HG03039 (cell line): ENCODE results near the gene HOTAIR.

ENCODE experiments used
- ATAC-seq: cut with Tn5 transposase; IDR thresholded peaks from one replicate; pipeline ENCODE4 v1.9.1; 2021; ENCODE audit warnings: mild to moderate bottlenecking, moderate library complexity; ENCODE audit not compliant: unreplicated experiment

Gene HOTAIR

DNA sequence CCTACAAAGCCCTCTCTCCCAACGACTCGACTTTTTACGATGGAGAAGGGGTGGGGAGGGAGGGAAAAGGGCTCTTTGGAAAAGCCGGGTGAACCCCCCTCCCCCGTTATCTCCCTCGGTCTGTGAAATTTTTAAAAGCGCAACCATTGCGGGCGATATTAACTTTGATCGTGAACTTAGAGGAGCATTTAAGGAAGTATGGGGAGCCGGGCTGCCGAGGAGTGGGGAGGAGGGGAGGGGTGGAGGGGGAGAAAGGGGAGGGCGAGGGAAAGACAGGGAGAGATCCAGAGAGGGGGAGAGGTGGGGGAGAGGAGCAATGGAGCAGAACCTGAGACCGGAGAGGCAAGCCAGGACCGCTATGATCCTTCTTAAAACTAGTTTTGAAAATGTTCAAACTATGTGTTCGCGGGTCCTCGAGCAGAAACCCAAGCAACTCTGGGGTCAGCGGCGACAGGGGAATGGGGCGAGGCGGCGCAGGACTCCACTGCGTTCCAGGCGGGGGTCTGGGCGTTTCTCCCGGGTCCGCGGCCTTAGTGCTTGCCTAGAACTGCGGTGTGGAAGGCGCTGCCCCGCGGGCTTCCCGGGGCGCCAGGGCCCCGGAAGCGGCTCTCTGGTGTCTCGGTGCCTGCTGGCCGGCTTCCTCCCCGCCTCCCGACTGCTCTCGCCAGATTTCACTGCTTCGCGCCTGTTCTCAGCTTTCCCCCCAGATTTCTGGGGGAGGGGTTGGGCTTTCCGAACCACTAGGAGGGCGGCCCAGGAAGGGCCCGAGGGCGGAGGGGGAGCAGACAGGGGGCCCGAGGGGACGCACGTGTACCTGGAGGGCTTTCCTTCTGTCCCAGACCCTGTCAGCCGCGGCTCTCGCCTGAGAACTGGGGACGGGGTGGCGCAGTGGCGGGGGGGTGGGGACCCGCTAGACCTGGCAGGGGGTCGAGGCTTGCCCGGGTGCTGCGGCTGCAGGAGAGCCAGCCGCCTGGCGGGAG lies at the start of gene HOTAIR:
HOTAIR (minus strand) TSS at position 871 of the 980 bp plus-strand sequence.
- no peak for ATAC-seq

DNA sequence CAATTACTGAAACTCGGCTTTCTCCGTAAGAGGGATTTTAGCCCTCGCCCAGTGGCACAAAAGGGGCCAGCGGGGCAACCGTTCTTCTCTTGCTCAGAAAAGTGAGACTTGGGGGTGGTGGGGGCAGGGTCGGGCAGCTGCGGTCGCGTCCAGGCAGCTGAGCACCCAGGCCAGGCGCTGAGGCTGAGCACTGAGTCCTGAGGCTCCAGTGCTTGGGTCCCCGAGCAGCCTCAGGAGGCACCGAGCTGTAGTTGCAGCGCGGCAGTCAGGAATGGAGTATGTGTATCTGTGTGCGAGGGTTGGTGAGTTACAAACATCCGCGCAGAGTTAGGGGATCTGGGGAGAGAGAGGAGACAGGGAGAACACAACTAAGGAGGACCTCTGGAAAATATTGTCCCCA lies 49.4 kb upstream of the HOTAIR start:
- no peak for ATAC-seq

DNA sequence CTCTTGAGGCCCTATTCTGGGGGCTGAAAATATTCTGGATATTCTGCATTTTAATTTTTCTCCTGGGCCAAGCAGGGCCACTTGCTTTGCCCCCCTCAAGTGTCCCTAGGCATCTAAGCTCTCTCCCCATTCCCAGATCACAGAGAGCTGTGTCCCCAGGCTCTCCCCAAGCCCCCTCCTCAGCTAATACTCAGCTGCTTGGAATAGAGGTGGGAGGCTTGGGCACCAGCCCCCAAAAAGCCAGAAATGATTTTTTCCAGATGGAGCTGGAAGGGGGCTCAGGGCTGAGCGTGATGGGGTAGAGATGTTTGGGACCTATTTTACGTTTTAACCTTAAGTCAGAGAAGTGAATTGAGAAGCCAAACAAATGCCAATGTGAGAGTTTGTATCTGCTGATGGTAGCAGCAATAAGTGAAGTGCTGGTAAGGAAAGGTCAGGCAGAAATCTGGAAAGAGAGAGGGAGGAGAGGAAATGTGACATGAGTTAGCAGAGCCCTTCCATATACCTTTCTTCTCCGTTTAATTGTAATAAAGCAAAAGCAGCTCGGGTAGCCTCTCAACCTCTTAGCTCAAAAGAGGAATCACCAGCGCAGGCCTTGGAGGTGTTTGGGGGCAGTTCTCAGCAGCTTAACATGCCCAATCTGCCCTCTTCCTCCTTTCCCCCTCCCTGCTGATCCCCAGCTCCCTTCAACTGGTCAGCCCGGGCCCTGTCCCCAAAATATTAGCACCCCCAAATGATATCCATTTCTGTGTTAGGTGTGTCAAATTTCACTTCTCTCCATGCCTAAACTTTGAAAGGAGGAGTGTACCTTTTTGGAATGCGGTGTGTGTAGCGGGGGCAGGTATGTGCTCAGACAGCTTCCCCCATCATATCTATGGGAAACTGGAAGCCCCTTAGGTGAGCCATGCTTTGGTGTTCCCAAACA lies 48.5 kb upstream of the HOTAIR start:
- ATAC-seq: no peak

DNA sequence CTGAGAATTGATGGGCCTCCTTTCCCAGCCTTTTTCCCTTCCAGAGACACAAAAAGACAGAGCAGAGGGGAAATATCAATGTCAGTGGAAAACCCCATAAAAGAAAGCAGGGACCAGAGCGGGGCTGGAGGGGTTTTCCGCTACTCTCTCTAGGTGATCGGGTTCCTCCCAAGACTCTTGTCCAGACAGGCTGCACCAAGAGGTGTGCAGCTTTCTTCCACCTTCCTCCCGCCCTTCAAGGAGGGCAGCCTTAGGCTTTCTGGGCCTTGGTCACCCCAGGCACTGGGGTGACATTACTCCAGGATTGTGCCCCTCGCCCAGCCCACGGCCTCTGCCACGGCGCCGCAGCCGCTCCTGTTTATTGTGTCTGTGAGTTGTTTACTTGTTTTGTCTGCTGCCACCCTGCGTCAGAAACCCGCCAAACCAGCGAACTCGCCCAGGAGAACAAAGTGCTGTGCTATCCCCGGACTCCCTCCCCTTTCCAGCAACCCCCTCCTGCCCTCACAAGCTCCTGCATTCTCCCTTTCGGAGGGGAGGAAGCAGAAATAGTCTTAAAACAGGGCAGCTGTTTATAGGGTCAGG lies 46.8 kb upstream of the HOTAIR start:
- no peak for ATAC-seq

DNA sequence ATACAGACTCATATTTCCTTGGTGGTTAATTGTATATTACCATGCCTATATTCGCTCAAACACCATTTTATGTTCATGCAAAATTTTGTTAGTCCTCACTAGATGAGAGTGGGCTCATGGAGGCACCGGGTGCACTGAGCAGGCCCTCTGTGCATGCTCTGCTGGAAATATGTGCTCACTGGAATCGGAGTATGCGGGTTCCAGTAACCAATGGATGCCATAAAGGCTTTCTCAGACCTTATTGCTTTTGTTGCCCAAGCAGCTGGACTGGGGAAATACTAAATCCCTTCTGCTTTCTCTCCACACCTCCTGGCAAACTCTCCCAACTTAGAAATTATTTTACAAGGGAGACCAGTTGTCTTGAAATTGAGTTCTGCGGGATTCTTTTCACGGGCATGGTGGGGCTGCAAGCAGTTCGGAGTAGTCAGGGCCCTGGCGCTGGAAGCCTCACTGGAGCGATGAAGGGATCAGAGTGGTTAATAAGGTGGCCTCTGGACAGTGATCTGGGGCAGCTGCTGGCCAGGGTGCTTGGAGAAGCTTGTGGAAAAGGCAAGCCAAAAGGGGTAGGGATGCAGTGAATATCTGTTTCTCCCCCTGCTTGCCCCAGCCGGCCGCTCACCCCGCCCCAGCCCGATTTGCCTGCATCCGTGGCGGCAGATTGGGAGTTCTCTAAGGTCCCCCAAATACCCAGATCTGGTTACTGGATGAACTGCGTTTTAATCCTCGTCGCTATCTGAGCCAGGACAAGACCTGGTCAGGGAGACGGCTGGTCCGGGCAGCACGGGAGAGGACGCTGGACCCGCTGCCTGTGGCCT lies 46.0 kb upstream of the HOTAIR start:
- no peak for ATAC-seq

DNA sequence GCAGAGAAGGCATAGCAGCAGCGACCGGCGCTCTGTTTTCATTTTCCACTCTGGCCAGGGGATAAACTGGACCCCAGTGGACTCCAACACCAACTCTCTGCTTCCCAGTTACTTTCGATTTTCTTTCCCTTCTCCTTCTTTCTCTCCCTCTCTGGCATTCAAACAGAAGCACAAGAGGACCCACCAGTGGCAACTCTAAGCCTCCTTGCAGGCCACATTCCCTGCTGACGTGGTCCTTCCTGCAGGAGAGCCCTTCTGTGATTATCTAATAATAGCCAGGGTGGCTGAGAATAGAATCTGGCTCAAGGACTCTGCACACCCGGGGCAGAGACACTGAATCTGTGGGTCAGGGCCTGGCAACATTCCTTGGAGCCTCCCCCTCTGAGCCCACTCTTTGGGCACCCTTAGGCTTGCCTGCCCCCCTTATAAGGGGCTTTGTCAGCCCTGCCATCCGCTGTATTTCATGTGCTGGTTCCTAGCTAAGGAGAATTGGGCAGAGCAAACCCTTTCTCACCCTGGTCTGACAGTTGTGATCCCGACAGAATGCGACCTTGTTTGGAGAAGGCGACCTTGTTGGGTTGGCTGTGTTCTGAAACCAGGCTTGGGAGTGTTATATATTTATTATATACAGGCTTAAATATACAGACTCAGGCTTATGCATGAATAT lies 45.3 kb upstream of the HOTAIR start:
- ATAC-seq: no peak

DNA sequence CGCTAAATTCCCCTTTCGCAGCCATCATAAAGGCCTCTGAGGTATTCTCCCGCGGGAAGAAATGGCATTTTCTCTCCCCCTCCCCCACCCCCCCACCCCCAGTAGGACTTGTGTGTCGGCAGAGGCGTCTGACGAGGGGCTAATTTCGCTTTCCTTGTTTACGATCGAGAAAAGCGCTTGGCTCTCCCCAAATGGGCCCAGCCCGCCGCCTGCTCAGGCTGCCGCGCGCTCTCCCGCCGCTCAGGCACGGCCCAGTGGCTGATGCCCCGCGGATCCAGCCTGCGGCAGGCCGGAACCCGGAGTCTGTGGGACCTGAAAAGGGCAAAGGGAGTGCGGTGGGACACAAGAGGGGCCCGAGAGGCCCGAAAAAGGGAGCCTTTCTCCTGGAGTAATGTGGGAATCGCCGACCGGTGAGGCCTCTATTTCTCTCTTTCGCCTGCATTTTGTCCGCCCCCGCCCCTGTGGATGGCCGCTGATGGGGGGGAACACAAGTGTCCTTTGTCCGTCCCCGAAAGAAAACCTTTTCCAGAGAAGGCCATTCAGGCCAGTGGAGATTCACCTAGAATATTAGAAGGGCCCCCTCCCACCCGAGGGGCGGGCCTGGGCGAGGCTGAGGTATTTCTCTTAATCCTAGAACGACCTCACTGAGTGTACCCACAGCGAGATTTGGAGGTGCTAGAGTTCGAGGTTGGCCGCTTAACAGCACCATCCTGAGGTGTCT lies 44.5 kb upstream of the HOTAIR start:
- no peak for ATAC-seq

DNA sequence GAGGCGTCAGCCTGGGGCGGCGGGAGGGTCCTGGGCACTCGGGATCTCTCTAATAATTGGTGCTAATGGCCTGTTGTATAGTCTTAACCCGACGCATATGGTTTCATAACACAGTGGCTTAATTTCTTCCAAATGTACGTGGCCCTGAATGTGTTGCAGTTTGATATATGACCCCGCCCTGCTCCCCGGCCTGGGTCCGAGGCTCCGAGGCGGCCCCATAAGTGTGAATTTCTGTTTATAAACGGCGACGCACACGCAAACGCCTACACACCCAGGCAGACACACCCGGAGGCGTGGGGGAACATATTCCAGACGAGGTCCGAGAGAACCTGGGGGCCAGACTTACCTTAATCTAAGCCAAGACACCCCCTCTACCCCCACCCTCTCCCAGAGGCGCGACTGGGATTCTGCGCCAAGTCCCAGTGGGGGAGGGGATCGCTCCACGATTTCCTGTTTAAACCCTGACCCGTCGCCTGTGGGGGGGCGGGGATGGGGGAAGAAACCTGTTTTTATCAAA lies 43.8 kb upstream of the HOTAIR start:
- no peak for ATAC-seq

DNA sequence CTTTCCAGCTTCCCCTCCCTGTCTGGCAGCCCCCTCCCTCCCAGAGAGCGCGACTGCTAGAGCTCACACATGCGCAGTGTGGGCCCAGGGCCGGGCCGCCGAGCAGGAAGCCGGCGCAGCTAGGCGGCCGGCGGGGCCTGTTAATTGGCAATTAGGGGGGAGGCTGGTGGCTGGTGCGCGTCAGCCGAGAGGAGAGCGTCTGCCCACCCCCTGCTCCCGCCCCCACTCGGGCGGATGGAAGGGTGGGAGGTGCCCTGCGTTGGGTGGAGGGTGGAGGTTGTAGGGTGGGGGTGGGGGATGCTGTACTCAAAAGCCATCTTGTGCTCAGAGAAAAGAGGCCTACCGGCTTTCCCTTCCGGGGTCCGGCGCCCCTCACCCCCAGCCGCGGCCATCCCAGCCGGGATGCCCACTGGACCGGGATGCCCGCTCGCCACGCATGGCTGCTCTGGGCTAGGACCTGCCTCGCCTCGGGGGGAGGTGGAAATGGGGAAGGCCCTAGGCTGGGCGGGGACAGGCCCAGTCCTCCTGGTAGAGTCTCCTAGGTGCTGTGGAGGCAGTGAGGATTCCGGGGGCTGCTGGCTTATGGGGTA lies 43.2 kb upstream of the HOTAIR start:
- peak; percentile 56 for ATAC-seq

DNA sequence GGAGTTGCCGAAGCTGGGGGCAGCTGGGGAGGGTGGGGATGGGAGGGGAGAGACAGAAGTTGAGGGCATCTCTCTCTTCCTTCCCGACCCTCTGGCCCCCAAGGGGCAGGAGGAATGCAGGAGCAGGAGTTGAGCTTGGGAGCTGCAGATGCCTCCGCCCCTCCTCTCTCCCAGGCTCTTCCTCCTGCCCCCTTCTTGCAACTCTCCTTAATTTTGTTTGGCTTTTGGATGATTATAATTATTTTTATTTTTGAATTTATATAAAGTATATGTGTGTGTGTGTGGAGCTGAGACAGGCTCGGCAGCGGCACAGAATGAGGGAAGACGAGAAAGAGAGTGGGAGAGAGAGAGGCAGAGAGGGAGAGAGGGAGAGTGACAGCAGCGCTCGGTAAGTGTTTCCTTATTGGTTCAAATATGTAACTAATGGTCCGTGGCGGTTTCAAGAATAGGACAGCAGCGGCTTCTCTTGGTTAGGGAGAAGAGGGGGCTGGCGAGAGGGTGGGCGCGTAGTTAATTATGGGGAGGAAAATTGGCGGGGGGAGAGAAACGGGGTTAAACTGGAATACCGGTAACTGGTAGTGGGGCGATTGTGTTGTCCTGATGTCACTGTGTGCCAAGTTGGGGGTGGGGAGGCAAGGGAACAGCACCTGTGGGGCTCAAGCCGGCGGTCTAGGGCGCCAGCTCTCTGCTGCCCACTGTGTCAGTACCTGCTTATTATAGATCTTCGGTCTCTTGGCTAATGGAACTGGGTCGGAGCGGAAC lies 42.5 kb upstream of the HOTAIR start:
- ATAC-seq: peak; percentile 11

DNA sequence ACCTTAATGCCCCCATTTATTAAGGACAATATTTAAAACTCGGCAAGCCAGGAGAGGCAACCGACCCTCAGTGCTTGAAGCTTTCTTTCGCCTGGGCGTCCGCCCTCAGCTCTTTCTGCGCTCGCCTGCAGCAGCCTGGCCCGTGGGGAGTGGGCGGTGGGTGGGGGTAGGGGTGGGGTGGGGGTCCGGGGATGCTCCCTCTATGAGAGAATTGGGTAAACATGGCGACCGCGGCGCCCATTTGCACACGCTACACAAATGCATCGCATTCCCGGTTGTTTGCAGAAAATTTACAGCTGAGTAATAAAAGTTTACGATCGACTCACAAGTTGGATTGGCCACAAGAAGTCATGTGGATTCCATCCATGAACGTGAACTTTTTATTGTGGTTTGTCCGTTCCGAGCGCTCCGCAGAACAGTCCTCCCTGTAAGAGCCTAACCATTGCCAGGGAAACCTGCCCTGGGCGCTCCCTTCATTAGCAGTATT lies 41.8 kb upstream of the HOTAIR start:
- ATAC-seq: no peak

DNA sequence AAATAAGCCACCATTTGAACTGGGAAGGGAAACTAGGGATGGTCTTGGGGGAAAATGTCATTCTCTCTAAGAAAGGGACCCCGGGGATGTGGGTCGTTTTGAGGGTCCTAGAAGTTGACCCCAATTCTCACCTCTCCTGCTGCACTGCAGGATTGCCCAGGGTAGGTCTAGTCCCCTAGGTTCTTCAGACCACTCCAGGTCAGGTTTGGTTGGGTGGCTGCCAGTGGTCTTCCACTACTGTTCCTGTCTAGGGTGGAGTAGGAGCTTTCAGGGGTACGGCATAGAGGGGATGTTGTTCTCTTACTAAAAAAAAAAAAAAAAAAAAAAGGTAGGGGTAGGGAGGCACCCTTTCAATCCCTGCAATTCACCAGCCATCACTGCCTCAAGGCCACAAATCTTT lies 41.3 kb upstream of the HOTAIR start:
- ATAC-seq: no peak

DNA sequence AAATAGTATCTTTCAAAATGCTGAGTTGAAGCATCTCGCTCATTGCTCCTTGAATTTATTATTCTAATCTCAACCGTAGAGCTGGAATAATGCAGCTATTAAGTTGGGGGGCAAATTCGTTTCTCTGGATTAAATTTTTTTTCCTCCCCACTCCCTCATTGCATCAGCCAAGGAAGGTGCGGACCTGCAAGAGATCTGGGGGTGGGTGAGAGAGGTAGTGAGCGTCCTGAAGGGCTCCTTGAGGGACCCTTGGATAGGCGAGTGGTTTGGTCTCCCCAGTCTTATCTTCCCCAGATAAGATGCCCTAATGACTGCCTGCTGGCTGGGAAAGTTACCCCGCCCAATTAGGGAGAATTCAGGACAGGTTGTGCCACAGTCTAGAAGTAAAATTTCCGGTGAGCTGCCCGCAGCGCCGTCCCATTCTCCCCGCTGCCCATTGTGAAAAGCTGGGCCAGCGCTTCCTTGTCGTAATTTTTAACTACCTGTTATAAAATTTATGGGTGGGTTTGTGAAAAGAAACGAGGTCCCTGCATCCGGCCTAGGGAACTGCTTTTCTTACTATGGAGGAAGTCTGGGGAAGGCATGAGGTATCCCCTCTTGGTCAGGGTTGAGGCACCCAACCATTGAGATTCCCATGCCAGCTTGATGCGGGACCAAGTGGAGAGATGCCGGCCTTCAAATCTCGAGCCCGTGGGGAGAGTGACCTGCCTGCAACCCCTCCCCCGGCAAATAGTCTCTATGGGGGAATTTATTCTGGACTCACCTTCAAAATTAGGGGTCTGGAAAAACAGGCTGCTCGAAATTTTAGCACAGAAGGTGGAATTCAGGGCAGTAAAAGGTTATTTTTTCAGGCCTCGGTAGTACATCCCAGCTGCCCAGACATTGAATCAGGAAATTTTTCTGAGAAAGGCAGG lies 40.5 kb upstream of the HOTAIR start:
- ATAC-seq: no peak

DNA sequence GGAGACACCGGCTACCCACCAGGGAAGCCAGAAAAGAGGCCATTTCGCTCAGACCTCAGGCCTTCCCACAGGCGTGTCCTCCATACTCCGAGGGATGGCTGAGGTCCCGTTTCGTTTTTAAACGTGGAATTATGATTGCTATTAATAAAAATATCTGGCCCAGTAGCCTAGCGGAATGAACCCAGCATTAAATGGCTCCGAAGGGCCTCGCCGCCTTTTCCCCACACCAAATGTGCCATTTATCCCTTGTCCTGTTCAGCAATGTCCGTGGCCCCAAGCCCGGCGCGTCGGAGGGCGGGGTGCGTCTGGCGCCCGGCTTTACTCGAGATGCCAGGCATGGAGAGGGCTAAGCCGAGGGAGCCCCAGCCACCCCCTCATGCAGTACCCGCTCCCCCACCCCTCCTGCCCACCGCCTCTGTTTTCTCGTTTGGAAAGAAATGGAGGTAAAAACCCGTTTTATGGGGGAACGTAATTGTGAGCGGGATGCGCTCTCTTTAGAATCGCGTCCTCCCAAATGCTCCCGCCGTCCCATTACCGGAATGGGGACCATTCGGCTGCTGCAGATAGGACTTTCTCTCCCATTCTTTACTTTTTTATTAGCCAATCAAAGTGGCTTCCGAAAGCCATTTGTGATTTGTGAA lies 39.7 kb upstream of the HOTAIR start:
- ATAC-seq: no peak

DNA sequence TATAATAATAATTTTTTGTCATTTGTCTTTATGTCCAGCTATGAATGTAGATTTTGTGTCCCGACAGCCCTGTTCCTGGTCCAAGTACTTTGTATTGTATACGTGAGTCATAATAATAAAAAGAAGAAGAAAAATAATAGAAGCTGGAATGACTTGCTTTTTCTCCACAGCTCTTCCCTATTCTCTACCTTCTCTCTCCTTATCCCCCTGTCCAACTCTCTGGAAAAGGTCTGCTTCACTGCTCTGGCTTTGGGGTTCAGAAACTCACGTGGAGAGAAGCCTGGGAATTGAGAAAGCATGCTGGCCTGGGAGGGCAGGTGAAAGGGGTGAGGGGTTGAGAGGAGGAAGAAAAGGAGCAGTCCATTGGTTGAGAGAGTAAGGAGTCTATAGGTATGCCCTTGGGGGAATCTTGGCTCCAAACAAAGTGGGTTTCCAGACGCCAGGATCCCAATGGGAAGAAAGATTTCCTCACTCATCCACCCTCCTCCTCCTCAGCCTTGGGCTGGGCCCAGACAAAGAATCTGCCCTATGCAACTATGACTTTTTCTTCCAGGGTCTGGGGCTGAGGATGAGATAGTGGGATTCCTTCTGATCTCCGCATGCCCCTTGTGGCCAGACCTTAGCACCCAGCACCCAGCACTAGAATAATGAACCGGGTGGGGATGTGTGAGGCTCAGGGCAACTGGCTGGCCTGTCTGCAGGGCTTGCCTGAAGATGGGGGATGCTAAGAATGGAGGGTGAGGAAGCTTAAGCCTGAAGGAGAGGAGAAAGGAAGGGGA lies 38.1 kb upstream of the HOTAIR start:
- ATAC-seq: no peak
